Large intestine (tissue), 3 donors: ENCODE data around the gene TTR. TPM values are rescaled to one million over a fixed set of nuclear protein-coding genes. Genes with fewer than 3 reads are reported as not detected.

Experiments used
- DNase-seq, 2 donors: peaks; one replicate each; pipeline versions ENCODE4 v3.0.0 to v3.0.0-alpha.2; 2013
- H3K27ac ChIP-seq: one replicate; pipeline ENCODE4 v1.5.1; 2013; ENCODE audit warnings: low read length
- H3K27me3 ChIP-seq: 2 replicates; pipeline ENCODE4 v1.6.1; 2013; ENCODE audit warnings: low read length; ENCODE audit not compliant: control insufficient read depth, insufficient read depth
- H3K36me3 ChIP-seq: 2 replicates; pipeline ENCODE4 v1.6.1; 2013; ENCODE audit warnings: low read length; ENCODE audit not compliant: control insufficient read depth, insufficient read depth
- H3K4me1 ChIP-seq: one replicate; pipeline ENCODE4 v1.6.1; 2013; ENCODE audit warnings: low read length; ENCODE audit not compliant: control insufficient read depth, insufficient read depth
- H3K4me3 ChIP-seq: one replicate; pipeline ENCODE4 v1.5.1; 2013; ENCODE audit warnings: low read length
- H3K9me3 ChIP-seq: one replicate; pipeline ENCODE4 v1.6.1; 2013; ENCODE audit warnings: mild to moderate bottlenecking, low read depth, low read length, moderate library complexity; ENCODE audit not compliant: control insufficient read depth
- WGBS: methylation state at CpG from one replicate; pipeline ENCODE4 v1.1.5; 2013; ENCODE audit warnings: low lambda C conversion rate; ENCODE audit not compliant: insufficient coverage; 5-methylcytosine and 5-hydroxymethylcytosine counted together
- polyA plus RNA-seq: library from polyadenylated mRNA; unstranded; fragments of 120-200 nt; gene quantifications from one replicate; pipeline ENCODE4 v1.2.1, GENCODE V29; 2013

Gene TTR
- polyA plus RNA-seq, 1 donor: 761 TPM

GRCh38 chr18:31557446-31557845 lies 34.2 kb upstream of the TTR start:
- peaks cover 14% of the 10 kb centered on the region for H3K4me1 ChIP-seq
- WGBS: 90% methylated on average over 2 of the region's 3 CpGs
- no peaks in the 10 kb centered on the region for H3K9me3 ChIP-seq
- no peaks in the 10 kb centered on the region for H3K36me3 ChIP-seq
- DNase-seq: no peak
- no peak overlapping the region for H3K27ac ChIP-seq
- H3K4me3 ChIP-seq: no peak overlapping the region
- H3K27me3 ChIP-seq: no peaks in the 10 kb centered on the region

- Histone ChIP-seq H3K36me3 (no peaks in the 10 kb centered on the region), H3K4me3 (no peak overlapping the region), H3K9me3 (no peaks in the 10 kb centered on the region), H3K27me3 (no peaks in the 10 kb centered on the region), H3K4me1 (peaks cover 21% of the 10 kb centered on the region), H3K27ac (no peak overlapping the region)
- no peak for DNase-seq
- WGBS: no CpG with 5 or more reads among the region's 9 CpGs
Measured at GRCh38 chr18:31558567-31558966, 33.1 kb upstream of the TTR start.

- no peaks in the 10 kb centered on the region for H3K27me3 ChIP-seq
- H3K27ac ChIP-seq: no peak overlapping the region
- H3K9me3 ChIP-seq: no peaks in the 10 kb centered on the region
- no peak for DNase-seq
- no CpG with 5 or more reads among the region's 4 CpGs for WGBS
- no peak overlapping the region for H3K4me3 ChIP-seq
- H3K36me3 ChIP-seq: no peaks in the 10 kb centered on the region
- peaks cover 37% of the 10 kb centered on the region for H3K4me1 ChIP-seq
Measured at GRCh38 chr18:31562726-31563125, 29.0 kb upstream of the TTR start.

GRCh38 chr18:31563778-31564177 lies 27.9 kb upstream of the TTR start:
- WGBS: 0% methylated on average over 1 of the region's 1 CpG
- Histone ChIP-seq H3K4me1 (peaks cover 37% of the 10 kb centered on the region), H3K9me3 (no peaks in the 10 kb centered on the region), H3K27ac (no peak overlapping the region), H3K4me3 (no peak overlapping the region), H3K27me3 (no peaks in the 10 kb centered on the region), H3K36me3 (no peaks in the 10 kb centered on the region)
- no peak for DNase-seq

- H3K36me3 ChIP-seq: no peaks in the 10 kb centered on the region
- peaks cover 37% of the 10 kb centered on the region for H3K4me1 ChIP-seq
- H3K27ac ChIP-seq: peak overlapping the region; percentile 89
- DNase-seq: no peak
- H3K27me3 ChIP-seq: no peaks in the 10 kb centered on the region
- no peak overlapping the region for H3K4me3 ChIP-seq
- no peaks in the 10 kb centered on the region for H3K9me3 ChIP-seq
- no CpG with 5 or more reads among the region's 2 CpGs for WGBS
Measured at GRCh38 chr18:31565345-31565744, 26.3 kb upstream of the TTR start.

- WGBS: 57% methylated on average over 3 of the region's 10 CpGs
- peak in 1 of 2 donors; percentile 50 for DNase-seq
Measured at GRCh38 chr18:31565782-31566512, 25.7 kb upstream of the TTR start.

GRCh38 chr18:31566576-31567306 lies 24.9 kb upstream of the TTR start:
- peak overlapping the region; percentile 89 for H3K27ac ChIP-seq
- no peak overlapping the region for H3K4me3 ChIP-seq
- no peaks in the 10 kb centered on the region for H3K36me3 ChIP-seq
- peak; percentile 83 to 91 for DNase-seq
- no peaks in the 10 kb centered on the region for H3K27me3 ChIP-seq
- WGBS: 100% methylated on average over 1 of the region's 4 CpGs
- H3K9me3 ChIP-seq: no peaks in the 10 kb centered on the region
- peaks cover 38% of the 10 kb centered on the region for H3K4me1 ChIP-seq

More at GRCh38 chr18:31565782-31566512, 25.7 kb upstream of the TTR start:
- Histone ChIP-seq H3K4me3 (no peak overlapping the region), H3K27ac (peak overlapping the region; percentile 89), H3K36me3 (no peaks in the 10 kb centered on the region), H3K4me1 (peaks cover 37% of the 10 kb centered on the region), H3K9me3 (no peaks in the 10 kb centered on the region), H3K27me3 (no peaks in the 10 kb centered on the region)

- H3K9me3 ChIP-seq: no peaks in the 10 kb centered on the region
- no peaks in the 10 kb centered on the region for H3K36me3 ChIP-seq
- peak overlapping the region; percentile 85 for H3K27ac ChIP-seq
- H3K27me3 ChIP-seq: no peaks in the 10 kb centered on the region
- H3K4me1 ChIP-seq: peaks cover 31% of the 10 kb centered on the region
- WGBS: no CpG with 5 or more reads among the region's 9 CpGs
- DNase-seq: no peak
- H3K4me3 ChIP-seq: no peak overlapping the region
Measured at GRCh38 chr18:31572368-31572767, 19.3 kb upstream of the TTR start.

GRCh38 chr18:31573051-31573450 lies 18.6 kb upstream of the TTR start:
- peak; percentile 82 to 90 for DNase-seq
- WGBS: no CpG with 5 or more reads among the region's 3 CpGs

GRCh38 chr18:31574359-31574758 lies 17.3 kb upstream of the TTR start:
- DNase-seq: no peak
- Histone ChIP-seq H3K36me3 (no peaks in the 10 kb centered on the region), H3K4me1 (peaks cover 34% of the 10 kb centered on the region), H3K4me3 (no peak overlapping the region), H3K9me3 (no peaks in the 10 kb centered on the region), H3K27me3 (no peaks in the 10 kb centered on the region), H3K27ac (no peak overlapping the region)
- WGBS: 100% methylated on average over 1 of the region's 1 CpG

More at GRCh38 chr18:31573051-31573450, 18.6 kb upstream of the TTR start:
- Histone ChIP-seq H3K9me3 (no peaks in the 10 kb centered on the region), H3K27ac (peak overlapping the region; percentile 85), H3K27me3 (no peaks in the 10 kb centered on the region), H3K4me3 (no peak overlapping the region), H3K36me3 (no peaks in the 10 kb centered on the region), H3K4me1 (peaks cover 30% of the 10 kb centered on the region)
